Right lobe of liver (tissue), 6 donors: ENCODE data around the gene CAMK2D. TPM values are rescaled to one million over a fixed set of nuclear protein-coding genes. Genes with fewer than 3 reads are reported as not detected.

ENCODE experiments used
- ATAC-seq, 4 donors: fragments of 200-7000 bp; cut with Tn5 transposase; one replicate each; pipeline ENCODE4 v1.9.1; 2020; ENCODE audit warnings: mild to moderate bottlenecking in 4 of 4, moderate library complexity in 4 of 4
- DNase-seq, 3 donors: peaks; one replicate each; pipeline ENCODE4 v3.0.0-alpha.2; 2020
- H3K27ac ChIP-seq, 3 donors: fragments of 200-600 bp; one replicate each; pipeline ENCODE4 v1.8.0; 2022
- H3K27me3 ChIP-seq, 2 donors: fragments of 200-600 bp; one replicate each; pipeline ENCODE4 v1.8.0; 2022
- H3K36me3 ChIP-seq, 4 donors: fragments of 200-600 bp; sonication (generic) in 1 of 4; one replicate each; pipeline versions ENCODE4 v1.5.1 to v1.8.0; 2017 to 2022; ENCODE audit warnings: control low read depth in 1 of 4
- H3K4me1 ChIP-seq, 4 donors: fragments of 200-600 bp; sonication (generic) in 1 of 4; one replicate each; pipeline versions ENCODE4 v1.5.1 to v1.8.0; 2017 to 2022; ENCODE audit warnings: control low read depth in 1 of 4
- H3K4me3 ChIP-seq, 3 donors: fragments of 200-600 bp; one replicate each; pipeline ENCODE4 v1.8.0; 2022
- H3K9me3 ChIP-seq, 4 donors: fragments of 200-600 bp; sonication (generic) in 1 of 4; one replicate each; pipeline versions ENCODE4 v1.5.1 to v1.8.0; 2017 to 2022; ENCODE audit warnings: control low read depth in 1 of 4
- POLR2A ChIP-seq: fragments of 450-650 bp; IDR thresholded peaks from one replicate; pipeline ENCODE4 v1.6.1; 2017; ENCODE audit warnings: antibody characterized with exemption, mild to moderate bottlenecking
- WGBS: methylation state at CpG from one replicate; pipeline ENCODE4 v1.1.6; 2018; ENCODE audit warnings: low coverage, low lambda C conversion rate; ENCODE audit not compliant: insufficient coverage; ENCODE audit errors: missing lambda C conversion rate; 5-methylcytosine and 5-hydroxymethylcytosine counted together
- intact Hi-C, 2 donors: fragments of 100-400 bp; cut with DNase I; formaldehyde crosslinking; loops; one replicate each; pipeline versions ENCODE4 v1.11.2 to v1.14.1; 2022
- small RNA-seq, 2 experiments: library from RNA; depleted of rRNA; stranded (forward); fragments of <200 nt; gene quantifications; one replicate each; pipeline ENCODE3, GENCODE V24; 2016
- total RNA-seq, 6 experiments: library from RNA; depleted of rRNA in 2 of 6; stranded (reverse); fragments of >200 nt in 2 of 6; fragmentation: NEBNext Ultra II Directional in 3 of 6; extraction: Animal tissue kit (Norgen Biotek cat#: 25700) in 3 of 6; gene quantifications; one replicate each; pipeline versions ENCODE4 v1.1.0 to v1.2.4, GENCODE V29; 2016 to 2023
- TF ChIP-seq, protein P1 (sequence below), 4 donors: fragments of 200-600 bp in 3 of 4; fragments of 450-650 bp in 1 of 4; IDR thresholded peaks; one replicate each; pipeline versions ENCODE4 v1.5.1 to v1.8.0; 2016 to 2022; ENCODE audit warnings: antibody characterized with exemption in 4 of 4, mild to moderate bottlenecking in 2 of 4
- donor health status: DM: no; HTN: yes; CAD: no.
- donor health status: DM: no; HTN: no; CAD: no.
- donor health status: DM: no; HTN: no; CAD: no.
- donor health status: DM: no; HTN: yes; CAD: no.
- donor health status: DM: no; HTN: yes; CAD: no.

The CAMK2D gene
- total RNA-seq, 6 experiments from 2014 or later: 17.0 to 30.6 (median 22.6) TPM

DNA sequence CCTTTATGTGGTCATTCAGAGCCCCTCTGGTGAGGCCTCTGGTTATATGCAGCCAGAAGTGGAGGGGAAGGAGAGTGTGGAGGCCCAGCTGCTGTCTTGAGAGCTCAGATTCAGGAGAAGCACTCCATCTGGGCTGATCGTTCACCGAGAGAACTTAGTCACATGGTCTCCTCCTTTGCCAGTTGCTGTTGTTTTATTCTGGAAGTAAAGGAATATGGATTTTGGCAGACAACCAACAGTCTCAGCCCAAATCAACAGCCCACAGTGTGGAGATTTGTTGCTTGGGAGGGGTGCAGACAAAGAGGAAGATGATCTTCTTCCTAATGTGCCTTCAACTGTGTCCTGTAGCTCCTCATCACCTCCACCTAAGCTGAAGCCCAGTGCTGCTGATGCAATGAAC, 356.7 kb downstream of the CAMK2D start:
- peak overlapping the region; percentile 16 to 96 (median 71) for H3K27ac ChIP-seq
- DNase-seq (no peak), ATAC-seq (peak; percentile 13 to 58 (median 46))
- no peaks in the 10 kb centered on the region for H3K9me3 ChIP-seq
- intact Hi-C loops: loop anchor here in 1 of 2 donors (5.0 kb wide), 1 partner anchor 357 kb away; the partner anchor contains the start of gene CAMK2D
- H3K4me1 ChIP-seq: peaks cover 0 to 44% (median 13%) of the 10 kb centered on the region in 4 donors
- no peaks in the 10 kb centered on the region for H3K27me3 ChIP-seq
- TF ChIP-seq, protein P1, sequence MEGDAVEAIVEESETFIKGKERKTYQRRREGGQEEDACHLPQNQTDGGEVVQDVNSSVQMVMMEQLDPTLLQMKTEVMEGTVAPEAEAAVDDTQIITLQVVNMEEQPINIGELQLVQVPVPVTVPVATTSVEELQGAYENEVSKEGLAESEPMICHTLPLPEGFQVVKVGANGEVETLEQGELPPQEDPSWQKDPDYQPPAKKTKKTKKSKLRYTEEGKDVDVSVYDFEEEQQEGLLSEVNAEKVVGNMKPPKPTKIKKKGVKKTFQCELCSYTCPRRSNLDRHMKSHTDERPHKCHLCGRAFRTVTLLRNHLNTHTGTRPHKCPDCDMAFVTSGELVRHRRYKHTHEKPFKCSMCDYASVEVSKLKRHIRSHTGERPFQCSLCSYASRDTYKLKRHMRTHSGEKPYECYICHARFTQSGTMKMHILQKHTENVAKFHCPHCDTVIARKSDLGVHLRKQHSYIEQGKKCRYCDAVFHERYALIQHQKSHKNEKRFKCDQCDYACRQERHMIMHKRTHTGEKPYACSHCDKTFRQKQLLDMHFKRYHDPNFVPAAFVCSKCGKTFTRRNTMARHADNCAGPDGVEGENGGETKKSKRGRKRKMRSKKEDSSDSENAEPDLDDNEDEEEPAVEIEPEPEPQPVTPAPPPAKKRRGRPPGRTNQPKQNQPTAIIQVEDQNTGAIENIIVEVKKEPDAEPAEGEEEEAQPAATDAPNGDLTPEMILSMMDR (IDR thresholded peaks at IDR 0.05): no peak
- TF ChIP-seq POLR2A: no peak
- no peak overlapping the region for H3K4me3 ChIP-seq
- no peaks in the 10 kb centered on the region for H3K36me3 ChIP-seq
- no CpG with 5 or more reads among the region's 2 CpGs for WGBS

DNA sequence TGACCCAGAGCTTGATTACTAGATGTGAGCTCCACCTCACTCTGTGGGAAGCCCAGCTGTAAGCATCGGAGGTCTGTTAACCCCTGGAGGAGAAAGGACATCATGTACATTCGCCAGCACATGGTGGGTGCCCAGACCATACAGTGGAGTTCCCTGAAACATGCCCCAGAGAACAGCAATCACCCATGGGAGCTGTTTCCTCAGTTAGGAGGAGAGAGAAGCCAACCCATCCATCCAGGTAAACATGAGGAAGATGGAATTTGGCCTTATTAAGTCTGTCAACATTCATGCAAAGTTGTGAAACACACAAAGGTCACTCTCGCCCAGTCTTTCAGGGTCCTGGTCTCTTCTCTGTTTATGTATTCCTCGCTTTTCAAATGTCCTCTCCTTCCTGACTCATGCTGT, 357.4 kb downstream of the CAMK2D start:
- Histone ChIP-seq H3K4me3 (no peak overlapping the region), H3K27me3 (no peaks in the 10 kb centered on the region), H3K36me3 (no peaks in the 10 kb centered on the region), H3K9me3 (no peaks in the 10 kb centered on the region), H3K4me1 (peaks cover 0 to 44% (median 13%) of the 10 kb centered on the region in 4 donors), H3K27ac (peak overlapping the region; percentile 30 to 96 (median 71))
- peak; percentile 81 to 91 (median 88) for ATAC-seq
- intact Hi-C loops: no loop called here
- TF ChIP-seq, protein P1 (IDR thresholded peaks at IDR 0.05): no peak
- WGBS: 28% methylated on average over 2 of the region's 4 CpGs
- peak in 1 of 3 donors; percentile 70 for DNase-seq

Small RNA genes lying within 50 kb of the gene (small RNA-seq; reads per million reads assigned to genes)
- 0 reads per million in 2 experiments for gene RN7SL184P
- gene RNU1-138P: 0 reads per million in 2 experiments

Other genes starting within 250 kb of the CAMK2D start
- gene ARSJ, start 217.9 kb upstream of the CAMK2D start, total RNA-seq: 1 to 10 TPM in 5 of 6 experiments, under 1 TPM in 1; 0.90 to 7.7 (median 2.3) TPM